HG03558 (cell line): ENCODE results near the gene PPP2R5A.
"Not testable (repeated sequence)": the region's sequence is repeated elsewhere in the genome, so short reads cannot be mapped to it uniquely, and the experiment has no call there.

Experiments
- ATAC-seq: cut with Tn5 transposase; IDR thresholded peaks from one replicate; pipeline ENCODE4 v1.9.1; 2021; ENCODE audit warnings: moderate number of reproducible peaks; ENCODE audit not compliant: unreplicated experiment; ENCODE audit errors: extremely low read depth

PPP2R5A gene

DNA sequence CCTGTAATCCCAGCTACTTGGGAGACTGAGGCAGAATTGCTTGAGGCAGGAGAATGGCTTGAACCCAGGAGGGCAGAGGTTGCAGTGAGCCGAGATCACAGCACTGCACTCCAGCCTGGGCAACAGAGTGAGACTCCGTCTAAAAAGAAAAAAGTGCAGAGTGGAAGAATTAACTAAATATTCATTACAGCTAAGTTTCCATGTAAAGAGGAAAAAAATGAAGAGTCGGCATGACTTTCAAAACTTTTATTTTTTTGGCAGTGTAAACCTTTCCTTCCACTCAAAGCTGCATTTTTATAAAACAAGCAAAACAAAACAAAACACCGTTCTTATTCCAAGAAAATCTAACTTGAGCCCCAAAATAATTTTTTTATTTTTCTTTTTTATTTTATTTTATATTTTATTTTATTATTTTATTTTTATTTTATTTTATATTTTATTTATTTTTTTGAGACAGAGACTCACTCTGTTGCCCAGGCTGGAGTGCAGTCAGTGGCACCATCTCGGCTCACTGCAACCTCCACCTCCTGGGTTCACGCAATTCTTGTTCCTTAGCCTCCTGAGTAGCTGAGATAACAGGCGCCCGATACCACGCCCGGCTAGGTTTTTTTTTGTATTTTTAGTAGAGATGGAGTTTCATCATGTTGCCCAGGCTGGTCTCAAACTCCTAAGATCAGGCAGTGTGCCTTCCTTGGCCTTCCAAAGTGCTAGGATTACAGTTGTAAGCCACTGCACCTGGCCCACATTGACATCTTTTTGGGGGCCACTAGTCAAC is 66.6 kb downstream of the PPP2R5A start:
- ATAC-seq, result no peak

DNA sequence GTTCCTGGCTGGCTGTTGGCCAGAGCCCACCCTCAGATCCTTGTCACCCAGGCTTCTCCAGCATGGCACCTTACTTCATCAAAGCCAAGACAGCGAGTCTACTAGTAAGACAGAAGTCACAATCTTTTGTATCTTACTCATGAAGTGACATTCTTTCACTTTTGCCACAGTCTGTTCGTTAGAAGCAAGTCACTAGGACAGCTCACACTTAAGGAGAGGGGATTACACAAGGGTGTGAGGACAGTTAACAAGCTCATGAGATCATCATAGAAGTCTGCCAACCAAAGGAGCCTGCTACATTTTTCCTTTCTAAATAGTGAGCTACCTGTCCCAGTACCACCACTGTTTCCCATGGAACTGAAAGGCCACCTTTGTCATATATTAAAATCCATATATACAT is 68.0 kb downstream of the PPP2R5A start:
- ATAC-seq, result no peak

DNA sequence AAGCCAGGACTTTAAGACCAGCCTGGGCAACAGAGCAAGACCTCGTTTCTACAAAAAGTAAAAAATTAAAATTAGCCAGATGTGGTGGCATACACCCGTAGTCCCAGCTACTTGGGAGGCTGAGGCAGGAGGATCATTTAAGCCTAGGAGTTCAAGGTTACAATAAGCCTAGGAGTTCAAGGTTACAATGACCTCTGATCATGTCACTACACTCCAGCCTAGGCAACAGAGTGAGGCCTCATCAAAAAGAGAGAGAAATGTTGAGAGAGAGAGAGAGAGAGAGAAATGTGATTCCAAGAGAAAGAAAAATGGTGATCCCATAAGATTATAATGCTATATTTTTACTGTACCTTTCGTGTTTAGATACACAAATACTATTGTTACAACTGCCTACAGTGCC is 69.3 kb downstream of the PPP2R5A start:
- no peak for ATAC-seq

DNA sequence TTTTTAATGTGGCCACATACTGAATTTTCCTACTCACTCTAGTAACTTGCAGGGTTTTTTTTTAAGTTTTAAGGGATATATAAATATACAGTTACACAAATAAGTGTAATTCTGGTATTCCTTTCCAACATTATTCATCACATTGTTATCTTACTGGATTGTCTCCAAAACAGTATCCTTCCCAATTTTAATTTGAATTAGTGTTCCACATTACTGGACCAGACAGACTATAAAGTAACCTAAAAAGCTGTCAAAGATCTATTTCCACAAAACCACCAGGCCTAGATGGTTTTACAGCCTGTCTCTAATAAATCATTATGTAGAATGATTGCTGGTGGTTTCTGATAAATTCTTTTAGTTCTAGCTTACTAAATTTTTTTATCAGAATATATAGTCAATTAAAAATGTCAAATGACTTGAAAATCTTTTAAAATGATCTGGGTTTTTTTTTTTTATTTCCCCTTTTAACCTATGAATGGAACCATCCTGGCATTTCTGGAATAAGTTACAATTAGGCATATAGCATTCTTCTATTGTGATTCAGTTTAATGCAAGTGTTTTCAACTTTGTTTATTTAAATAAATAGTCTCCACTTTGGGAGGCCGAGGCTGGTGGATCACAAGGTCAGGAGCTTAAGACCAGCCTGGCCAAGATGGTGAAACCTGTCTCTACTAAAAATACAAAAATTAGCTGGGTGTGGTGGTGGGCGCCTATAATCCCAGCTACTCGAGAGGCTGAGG is 70.2 kb downstream of the PPP2R5A start:
- ATAC-seq, result no peak

DNA sequence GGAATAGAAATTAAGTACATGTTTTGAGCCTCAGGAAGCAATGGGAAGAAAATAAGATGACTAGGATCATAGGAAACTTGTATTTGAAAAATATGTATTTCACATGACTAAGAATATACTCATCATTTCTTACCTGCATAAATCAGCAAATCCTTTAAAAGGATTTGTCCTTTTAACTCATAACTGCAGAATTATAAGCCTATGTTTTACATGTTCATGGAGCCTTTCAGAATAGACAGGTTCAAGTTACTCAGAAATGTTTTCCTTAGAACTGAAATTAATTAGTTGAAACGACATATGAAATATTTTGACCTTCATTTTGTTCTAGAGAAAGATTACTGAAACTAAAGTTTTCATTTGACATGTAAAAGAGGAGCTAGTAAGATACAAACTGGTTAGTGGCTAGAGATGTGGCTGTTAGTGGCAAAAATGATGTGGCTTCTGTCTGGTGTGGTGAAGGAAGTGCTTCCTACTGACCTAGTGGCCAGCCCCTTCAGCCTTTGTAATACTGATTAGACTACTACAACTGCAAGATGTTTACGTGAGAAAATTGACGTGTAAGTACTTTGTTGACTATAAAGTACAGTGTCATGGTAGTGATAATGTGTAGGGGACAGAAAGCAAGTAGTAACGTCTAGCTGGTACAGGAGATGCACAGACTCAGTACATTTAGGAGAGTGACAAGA is 74.7 kb downstream of the PPP2R5A start:
- no peak for ATAC-seq

DNA sequence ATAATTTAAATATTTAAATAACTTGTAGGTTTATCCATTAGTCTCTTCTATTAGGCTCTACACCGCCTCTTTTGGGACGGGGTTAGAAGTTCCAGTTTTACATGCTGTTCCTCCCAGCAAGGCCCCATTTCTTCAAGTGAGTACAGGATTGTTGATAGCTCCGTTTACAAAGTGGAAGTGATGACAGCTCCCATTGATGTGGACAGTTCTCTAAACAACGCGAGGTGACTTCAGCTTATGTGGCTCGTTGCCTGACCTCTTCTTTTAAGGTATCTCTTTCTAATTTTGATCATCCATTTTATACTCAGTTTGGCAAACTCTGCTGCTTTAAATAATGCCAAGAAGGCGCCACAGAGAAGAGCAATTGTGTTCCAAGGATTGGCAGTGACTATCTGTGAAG is 79.8 kb downstream of the PPP2R5A start:
- ATAC-seq, result no peak

DNA sequence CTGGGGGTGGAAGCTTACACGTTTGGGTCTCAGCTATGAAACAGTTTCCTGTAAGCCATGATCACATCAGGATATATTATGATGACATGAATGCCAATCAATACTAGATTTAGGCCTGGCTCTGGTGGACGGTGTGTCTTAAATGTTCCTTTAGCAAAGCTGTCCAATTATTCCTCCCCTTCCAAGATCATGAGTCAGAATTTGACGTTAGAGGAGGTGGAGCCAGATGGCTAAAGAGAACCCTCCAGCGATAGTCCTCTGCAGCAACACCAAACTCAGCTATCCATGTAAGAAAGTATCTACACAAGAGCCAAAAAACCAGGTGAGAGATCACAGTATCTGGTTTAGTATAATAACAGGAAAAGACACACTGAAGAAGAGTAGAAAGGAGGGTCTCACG is 81.7 kb downstream of the PPP2R5A start:
- ATAC-seq, result no peak

DNA sequence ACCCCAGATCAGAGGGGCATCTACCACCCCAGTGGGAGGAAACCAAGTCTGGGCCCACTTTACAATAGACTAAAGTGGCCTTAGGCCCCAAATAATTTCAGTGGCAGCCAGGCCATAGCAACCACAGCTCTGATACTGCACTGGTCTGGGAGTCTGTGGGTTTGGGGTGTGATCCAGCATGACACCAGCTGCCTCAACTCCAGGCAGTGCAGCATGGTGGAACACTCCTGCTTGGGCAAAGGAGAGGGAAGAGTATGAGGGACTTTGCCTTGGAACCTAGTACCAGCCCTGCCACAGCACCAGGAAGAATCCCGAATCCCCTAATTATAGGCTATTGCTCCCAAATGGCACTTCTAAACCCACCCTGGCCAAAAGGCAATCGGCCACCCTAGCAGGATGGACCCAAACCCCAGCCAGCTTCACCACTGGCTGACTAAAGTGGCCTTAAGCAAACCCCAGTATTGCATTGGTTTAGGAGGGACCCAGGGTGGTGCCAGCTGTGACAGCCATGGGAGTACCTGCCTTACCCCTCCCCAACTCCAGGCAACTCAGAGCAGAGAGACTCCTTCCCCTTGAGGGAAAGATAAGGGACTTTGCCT is 82.4 kb downstream of the PPP2R5A start:
- ATAC-seq, result no peak

DNA sequence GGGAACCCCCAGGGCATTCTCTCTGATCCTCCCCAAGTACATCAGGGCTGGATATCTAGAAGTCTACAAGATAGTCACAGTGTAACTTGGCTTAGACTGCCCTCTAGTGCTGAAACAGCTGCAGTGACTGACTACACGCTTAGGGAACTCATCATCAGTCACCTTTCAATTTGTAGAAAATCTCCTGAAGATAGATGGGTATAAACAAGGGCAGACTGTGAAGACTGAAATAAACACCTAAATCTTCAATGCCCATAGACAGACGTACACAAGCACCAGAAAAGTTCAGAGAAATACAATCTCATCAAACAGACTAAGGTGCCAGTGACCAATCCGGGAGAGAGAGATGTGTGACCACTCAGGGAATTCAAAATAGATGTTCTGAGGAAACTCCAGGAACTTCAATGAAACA is 82.9 kb downstream of the PPP2R5A start:
- no peak for ATAC-seq

DNA sequence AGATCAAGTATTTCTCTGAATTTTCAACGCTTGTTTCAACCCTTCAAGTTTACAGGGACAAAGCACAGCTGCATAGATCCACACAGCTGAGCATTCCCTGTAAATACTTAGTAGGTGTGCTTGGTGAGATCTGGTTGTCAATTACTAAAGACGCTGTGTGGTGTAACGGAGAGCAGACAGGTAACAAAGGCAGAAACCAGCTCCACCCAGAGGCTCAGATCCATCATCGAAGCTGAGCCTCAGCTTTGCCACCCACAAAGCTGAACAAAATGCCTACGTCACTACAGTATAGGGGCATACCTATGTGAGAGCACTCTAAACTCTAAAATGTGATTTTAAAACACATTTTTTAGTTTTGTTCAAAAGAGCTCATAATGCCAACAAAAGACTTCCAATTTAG is 90.8 kb downstream of the PPP2R5A start:
- no peak for ATAC-seq

DNA sequence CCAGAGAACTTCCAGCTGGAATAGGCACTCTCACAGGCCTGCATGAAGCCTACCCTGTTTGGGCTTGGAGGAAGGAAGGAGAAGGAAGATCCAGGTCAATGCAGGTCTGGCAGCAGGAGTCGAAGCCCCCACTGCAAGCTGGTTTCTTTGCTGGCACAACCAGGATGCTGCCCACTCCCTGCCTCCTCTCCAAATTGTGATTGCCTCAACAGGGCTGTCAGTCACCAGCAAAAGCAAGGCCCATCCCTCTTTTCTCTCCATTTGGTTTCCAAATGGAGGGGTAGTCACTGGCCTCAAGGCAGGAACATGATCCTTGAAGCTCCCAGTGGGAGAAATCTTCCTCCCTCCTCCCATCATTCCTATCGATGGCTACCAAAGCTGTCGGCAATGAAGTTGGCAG is 92.4 kb downstream of the PPP2R5A start:
- ATAC-seq, result no peak

DNA sequence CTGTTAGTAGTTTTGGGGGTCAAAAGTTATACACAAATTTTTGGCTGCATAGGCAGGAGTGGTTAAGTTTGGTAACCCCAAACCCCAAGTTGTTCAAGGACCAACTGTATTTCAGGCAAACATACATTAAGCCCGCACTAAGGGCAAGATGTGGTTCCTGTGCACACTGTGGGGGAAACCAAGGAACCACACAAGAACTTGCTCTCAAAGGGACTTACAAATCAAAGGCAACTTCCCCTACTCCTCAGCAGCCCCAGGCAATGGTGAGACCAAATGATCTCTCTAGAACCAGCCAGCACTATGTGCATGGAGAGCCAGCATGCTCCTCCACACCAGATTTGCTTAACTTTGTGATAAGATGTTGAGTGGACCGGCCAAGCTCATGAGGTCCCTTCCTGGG is 94.2 kb downstream of the PPP2R5A start:
- ATAC-seq, result no peak

DNA sequence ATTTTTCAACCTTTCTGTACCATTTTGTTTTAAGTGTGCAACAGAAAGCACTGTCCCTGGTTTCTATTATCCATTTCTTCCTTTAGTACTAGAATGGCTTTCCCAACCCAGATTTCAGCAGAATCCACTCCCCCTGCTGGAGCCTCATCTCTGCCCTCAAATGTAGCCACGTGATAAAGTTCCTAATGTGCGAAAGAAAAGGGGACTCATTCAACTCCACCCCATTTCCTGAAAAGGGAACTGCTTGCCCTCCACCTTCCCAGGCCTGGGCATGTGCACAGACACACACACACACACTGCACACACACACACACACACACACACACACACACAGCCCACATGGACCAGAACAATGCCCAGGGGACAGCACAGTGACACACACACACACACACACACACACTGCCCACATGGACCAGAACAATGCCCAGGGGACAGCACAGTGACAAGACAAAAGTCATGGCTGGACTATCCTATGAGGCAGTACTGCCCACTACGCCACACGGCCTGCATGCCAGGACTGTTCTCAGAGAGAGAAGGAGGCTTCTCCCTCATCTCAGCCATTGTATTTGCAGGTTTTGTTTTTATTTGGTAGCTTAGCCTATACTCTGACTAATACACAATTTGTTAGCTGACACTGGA is 96.3 kb downstream of the PPP2R5A start:
- ATAC-seq, result no peak

DNA sequence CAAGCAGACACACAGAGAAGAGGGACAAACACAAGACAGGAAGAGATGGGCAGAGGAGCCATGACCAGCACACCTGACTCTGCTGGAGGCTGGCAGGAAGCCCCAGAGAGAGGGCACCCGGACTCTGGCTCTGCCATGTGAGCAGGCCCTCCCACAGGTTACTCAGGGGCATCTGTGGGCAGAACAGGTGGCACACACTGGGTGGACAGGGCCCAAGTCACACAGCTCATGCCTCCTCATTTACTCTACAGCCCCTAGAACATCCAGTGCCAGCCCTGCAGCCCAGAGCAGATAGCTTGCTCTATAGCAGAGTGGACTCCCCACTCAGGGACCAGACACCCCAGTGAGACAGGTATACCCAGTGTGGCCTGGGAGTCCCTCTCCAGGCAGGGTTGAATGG is 100.8 kb downstream of the PPP2R5A start:
- no peak for ATAC-seq

DNA sequence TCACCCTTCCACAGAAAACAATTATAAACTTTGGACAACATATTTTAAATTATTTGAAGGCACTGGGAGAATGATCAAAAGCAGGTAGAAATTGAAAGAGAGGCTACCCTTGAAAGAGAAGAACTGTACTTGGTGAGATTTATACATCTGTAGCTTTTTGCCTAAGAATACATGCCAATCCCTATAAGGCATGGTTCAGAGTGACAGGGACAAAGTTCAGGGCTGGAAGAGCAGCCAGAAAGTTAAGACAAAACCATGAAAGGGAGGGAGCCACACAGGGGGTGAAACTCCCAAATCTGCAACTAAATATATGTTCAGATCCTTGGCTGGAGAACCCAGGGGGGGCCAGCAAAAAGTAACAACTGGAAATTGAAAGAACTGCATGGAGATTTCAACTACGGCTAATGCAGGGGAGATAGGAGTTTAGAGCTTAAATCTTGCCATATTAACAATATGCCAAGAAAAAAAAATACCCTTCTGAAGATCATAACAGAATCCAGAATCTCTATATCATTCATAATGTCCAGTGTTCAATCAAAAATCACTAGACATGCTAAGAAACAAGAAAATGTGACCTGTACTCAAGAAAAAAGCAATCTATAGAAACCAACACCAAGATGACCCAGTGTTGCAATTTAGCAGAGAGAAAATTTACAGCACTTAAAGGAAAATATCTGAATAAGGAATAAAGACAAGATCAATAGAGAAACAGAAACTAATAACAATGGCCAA is 103.9 kb downstream of the PPP2R5A start:
- ATAC-seq, result no peak

DNA sequence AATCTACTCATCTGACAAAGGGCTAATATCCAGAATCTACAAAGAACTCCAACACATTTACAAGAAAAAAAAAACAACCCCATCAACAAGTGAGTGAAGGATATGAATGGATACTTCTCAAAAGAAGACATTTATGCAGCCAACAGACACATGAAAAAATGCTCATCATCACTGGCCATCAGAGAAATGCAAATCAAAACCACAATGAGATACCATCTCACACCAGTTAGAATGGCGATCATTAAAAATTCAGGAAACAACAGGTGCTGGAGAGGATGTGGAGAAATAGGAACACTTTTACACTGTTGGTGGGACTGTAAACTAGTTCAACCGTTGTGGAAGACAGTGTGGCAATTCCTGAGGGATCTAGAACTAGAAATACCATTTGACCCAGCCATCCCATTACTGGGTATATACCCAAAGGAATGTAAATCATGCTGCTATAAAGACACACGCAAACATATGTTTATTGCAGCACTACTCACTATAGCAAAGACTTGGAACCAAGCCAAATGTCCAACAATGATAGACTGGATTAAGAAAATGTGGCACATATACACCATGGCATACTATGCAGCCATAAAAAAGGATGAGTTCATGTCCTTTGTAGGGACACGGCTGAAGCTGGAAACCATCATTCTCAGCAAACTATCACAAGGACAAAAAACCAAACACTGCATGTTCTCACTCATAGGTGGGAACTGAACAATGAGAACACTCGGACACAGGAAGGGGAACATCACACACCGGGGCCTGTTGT is 110.6 kb downstream of the PPP2R5A start:
- ATAC-seq, result not testable (repeated sequence)

DNA sequence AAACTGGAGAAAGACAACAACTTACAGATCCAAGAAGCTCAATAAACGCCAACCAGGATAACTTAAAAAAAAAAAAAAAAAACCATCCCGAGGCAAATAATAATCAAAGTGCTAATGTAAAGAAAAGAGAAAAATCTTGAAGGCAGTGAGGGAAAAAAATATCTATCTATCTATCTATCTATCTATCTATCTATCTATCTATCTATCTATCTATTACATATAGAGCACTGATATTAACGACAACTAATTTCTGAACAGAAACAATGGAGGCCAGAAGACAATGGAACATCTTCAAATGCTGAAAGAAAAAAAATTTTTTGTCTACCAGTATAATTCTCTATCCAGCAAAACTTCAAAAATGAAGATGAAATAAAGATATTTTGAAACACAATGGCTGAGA is 111.4 kb downstream of the PPP2R5A start:
- ATAC-seq, result no peak

DNA sequence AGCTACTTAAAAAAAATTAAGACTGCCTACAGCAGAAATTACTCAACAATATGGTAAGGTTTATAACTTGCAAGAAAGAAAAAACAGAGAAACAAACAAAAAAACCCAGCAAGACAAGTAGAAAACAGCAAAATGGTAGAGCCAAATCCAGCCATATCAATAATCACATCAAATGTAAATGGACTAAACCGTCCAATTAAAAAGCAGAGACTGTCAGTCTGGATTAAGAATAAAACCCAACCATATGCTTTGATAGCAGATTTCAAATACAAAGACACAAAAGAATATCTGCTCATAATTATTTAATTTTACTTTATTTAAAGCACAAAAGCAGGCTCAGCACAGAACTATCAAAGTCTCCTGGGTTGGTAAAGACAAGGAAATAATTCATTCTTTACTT is 112.0 kb downstream of the PPP2R5A start:
- no peak for ATAC-seq

DNA sequence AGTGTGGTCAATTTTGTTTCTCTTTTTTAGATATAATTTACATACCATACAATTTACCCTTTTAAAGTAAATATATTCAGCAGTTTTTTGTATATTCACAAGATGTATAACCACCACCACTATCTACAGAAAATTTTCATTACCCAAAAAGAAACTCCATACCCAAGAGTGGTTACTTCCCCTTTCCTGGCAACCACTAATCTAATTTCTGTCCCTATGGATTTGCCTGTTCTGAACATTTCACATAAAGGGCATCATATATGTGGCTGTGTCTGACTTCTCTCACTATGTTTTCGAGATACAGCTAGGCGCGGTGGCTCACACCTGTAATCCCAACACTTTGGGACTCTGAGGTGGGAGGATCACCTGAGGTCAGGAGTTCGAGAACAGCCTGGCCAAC is 115.8 kb downstream of the PPP2R5A start:
- ATAC-seq, result no peak
